BJ (cell line): ENCODE measurements around the gene PSG2. TPM values are rescaled to one million over a fixed set of nuclear protein-coding genes. Genes with fewer than 3 reads are reported as not detected.
"Not testable (repeated sequence)": the region's sequence is repeated elsewhere in the genome, so short reads cannot be mapped to it uniquely, and the experiment has no call there.

Experiments
- CTCF ChIA-PET: fragments of 350-600 bp; formaldehyde crosslinking; extraction: SDS; loops from one replicate; lab custom pipeline; 2021; ENCODE audit warnings: antibody characterized with exemption, inconsistent platforms; lab: Yijun Ruan, JAX
- POLR2A ChIA-PET: fragments of 300-600 bp; sonication (Branson Sonifier 250); formaldehyde crosslinking; extraction: SDS; loops from one replicate; lab custom pipeline; 2021; ENCODE audit warnings: antibody characterized with exemption; lab: Charles Lee
- DNase-seq: peaks from one replicate; pipeline ENCODE4 v3.0.0-alpha.2; 2011; ENCODE audit warnings: low read depth
- H3K27me3 ChIP-seq: 2 replicates; pipeline ENCODE4 v1.6.0; 2011; ENCODE audit warnings: low read length; ENCODE audit not compliant: control insufficient read depth, insufficient read depth
- H3K36me3 ChIP-seq: 2 replicates; pipeline ENCODE4 v1.5.1; 2011; ENCODE audit warnings: low read length; ENCODE audit not compliant: control insufficient read depth, insufficient read depth
- H3K4me3 ChIP-seq: 2 replicates; pipeline ENCODE4 v1.5.1; 2011; ENCODE audit warnings: low read depth, mild to moderate bottlenecking, control low read depth, low read length
- CTCF ChIP-seq: IDR thresholded peaks from 2 replicates; pipeline ENCODE4 v1.5.1; 2011; ENCODE audit warnings: low read depth, mild to moderate bottlenecking, control low read depth, inconsistent platforms, low read length, moderate library complexity; ENCODE audit not compliant: insufficient read depth
- polyA plus RNA-seq: library from polyadenylated mRNA; depleted of rRNA; stranded (reverse); fragments of >200 nt; gene quantifications from 2 replicates; pipeline ENCODE4 v1.2.3, GENCODE V29; 2011

The PSG2 gene
- polyA plus RNA-seq, 1 experiment, result 3.9 TPM

GRCh38 chr19:43114626-43115025 lies 32.1 kb upstream of the PSG2 start:
- H3K36me3 ChIP-seq, DNase-seq, POLR2A ChIA-PET, H3K4me3 ChIP-seq, H3K27me3 ChIP-seq, CTCF ChIA-PET: not testable (repeated sequence)

- POLR2A ChIA-PET, H3K36me3 ChIP-seq, H3K4me3 ChIP-seq, DNase-seq, H3K27me3 ChIP-seq: not testable (repeated sequence)
- CTCF ChIA-PET, result interaction anchor here (1.0 kb wide), 1 partner anchor 85 kb away, joined by 4 read pairs; no protein-coding TSS in a partner anchor
Measured at GRCh38 chr19:43107401-43107800, 24.9 kb upstream of the PSG2 start.

GRCh38 chr19:43105496-43105895 lies 23.0 kb upstream of the PSG2 start:
- H3K4me3 ChIP-seq, result no peak overlapping the region
- no peaks in the 10 kb centered on the region for H3K36me3 ChIP-seq
- DNase-seq, result no peak
- ChIA-PET CTCF (interaction anchor here (0.7 to 1.7 kb wide), 6 partner anchors 26 to 207 kb away, joined by 3 to 7 read pairs (median 3); no protein-coding TSS in a partner anchor), POLR2A (no interaction called here)
- no peak for TF ChIP-seq CTCF
- H3K27me3 ChIP-seq, result no peaks in the 10 kb centered on the region

GRCh38 chr19:43104215-43104850 lies 21.8 kb upstream of the PSG2 start:
- DNase-seq, H3K4me3 ChIP-seq, POLR2A ChIA-PET, H3K27me3 ChIP-seq, H3K36me3 ChIP-seq: not testable (repeated sequence)
- CTCF ChIA-PET, result interaction anchor here (1.0 to 1.7 kb wide), 8 partner anchors 10 to 647 kb away, joined by 3 to 7 read pairs (median 4); partner anchors contain the start of gene PSG5
- peak; percentile 70 for TF ChIP-seq CTCF

GRCh38 chr19:43101950-43102349 lies 19.4 kb upstream of the PSG2 start:
- Histone ChIP-seq H3K36me3 (no peaks in the 10 kb centered on the region), H3K4me3 (no peak overlapping the region), H3K27me3 (no peaks in the 10 kb centered on the region)
- no peak for TF ChIP-seq CTCF
- no peak for DNase-seq
- POLR2A ChIA-PET, result no interaction called here
- CTCF ChIA-PET, result interaction anchor here (1.1 to 2.1 kb wide), 3 partner anchors 17 to 331 kb away, joined by 3 to 5 read pairs (median 3); no protein-coding TSS in a partner anchor

- POLR2A ChIA-PET, DNase-seq, H3K36me3 ChIP-seq, H3K27me3 ChIP-seq, H3K4me3 ChIP-seq: not testable (repeated sequence)
- CTCF ChIA-PET, result interaction anchor here (0.6 to 0.7 kb wide), 2 partner anchors 675 to 1401 kb away, joined by 3 read pairs; no protein-coding TSS in a partner anchor
Measured at GRCh38 chr19:43098416-43098815, 15.9 kb upstream of the PSG2 start.
